Stimulated activated CD8-positive, alpha-beta memory T cell treated with anti-CD3 and anti-CD28 coated beads, Interleukin-7, amount 100 ng/mL, for 4 hours (primary cell): ENCODE results near the gene RBM19.

Source experiments
- DNase-seq, 2 donors: peaks; one replicate each; pipeline ENCODE4 v3.0.0-alpha.2; 2020; ENCODE audit warnings: low read depth in 2 of 2

RBM19 gene

DNA sequence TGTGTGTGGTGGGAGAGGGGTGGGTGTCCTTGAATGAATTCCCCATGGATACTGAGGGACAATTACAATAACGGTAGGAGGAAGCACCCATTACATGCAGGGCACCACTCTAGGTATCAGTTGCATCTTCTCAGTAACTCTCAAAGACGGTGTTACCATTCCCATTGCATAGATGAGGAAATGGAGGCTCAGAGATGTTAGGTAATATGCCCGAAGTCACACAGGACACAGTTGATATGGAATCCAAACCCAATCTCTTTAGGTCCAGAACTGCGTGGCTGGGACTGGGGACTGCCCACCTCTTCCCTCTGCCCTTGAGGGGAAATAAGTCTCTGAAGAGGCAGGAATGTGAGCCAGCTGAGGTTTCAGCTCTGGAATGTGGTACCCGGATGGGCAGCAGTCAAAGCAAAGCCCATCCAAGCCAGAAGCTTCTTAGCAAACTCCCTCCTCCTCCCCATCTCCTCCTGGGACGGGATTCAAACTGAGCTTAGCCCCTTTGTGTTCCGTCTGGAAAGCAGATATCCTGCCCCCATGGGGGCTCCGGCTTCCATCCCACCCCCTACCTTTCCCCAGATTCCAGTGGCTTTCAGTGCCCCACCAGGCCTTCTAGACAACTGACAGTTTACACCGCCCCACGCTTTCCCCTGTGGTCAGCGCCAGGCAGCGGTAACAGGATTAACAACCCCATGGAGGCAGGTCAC is 187.5 kb downstream of the RBM19 start:
- DNase-seq = no peak

DNA sequence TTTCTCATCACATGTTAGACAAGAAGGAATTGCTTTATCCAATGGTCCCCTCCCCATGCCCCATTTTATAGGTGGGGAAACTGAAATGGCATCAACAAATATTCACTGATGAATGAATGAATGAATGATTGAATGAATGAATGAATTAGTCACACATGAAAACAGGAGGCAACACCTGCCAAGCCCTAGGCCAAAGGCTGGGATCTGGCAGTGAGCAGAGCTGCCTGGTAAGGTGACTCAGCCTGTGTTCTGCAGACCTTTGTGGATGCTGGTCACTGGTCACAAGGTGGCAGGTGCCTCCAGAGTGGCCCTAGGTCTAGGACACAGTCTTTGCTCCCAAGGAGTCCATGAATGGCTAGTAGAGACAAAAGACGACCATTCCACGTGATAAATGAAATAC is 188.4 kb downstream of the RBM19 start:
- no peak for DNase-seq

DNA sequence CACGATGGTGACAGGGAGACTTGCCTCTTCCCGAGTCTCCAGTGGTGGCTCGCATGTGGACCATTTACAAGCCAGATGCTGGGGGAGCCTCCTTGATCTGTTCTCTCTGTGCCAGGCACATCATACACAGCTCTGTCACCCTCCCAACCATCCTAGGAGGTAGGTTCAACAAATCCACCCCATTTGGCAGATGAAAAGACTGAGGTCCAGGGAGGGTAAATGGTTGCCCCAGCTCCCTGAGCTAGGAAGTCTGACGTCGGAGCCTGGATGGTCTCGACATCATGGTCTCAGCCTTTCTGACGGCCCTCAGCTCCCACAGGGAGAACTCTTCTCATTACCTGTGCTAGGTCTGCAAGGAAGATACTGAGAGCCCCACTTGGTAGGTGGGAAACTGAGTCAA is 189.6 kb downstream of the RBM19 start:
- no peak for DNase-seq

DNA sequence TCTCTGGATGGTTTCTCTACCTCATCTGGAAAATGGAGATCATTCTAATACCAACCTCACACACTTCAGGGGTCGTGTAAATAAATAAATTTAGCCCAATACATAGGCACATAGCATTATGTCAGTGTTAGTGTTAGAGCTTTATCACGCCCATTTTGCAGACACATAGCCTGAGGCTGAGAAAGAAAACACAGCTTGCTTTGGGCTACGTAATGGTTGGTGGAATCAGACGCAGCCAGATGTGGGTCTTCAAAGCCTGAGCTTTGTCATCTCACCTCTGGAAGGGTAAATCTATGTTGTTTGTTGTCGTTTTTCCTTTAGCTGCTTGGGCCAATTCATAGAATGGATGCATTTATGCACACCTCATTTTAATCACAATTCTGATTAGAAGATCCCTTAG is 191.6 kb downstream of the RBM19 start:
- no peak for DNase-seq

DNA sequence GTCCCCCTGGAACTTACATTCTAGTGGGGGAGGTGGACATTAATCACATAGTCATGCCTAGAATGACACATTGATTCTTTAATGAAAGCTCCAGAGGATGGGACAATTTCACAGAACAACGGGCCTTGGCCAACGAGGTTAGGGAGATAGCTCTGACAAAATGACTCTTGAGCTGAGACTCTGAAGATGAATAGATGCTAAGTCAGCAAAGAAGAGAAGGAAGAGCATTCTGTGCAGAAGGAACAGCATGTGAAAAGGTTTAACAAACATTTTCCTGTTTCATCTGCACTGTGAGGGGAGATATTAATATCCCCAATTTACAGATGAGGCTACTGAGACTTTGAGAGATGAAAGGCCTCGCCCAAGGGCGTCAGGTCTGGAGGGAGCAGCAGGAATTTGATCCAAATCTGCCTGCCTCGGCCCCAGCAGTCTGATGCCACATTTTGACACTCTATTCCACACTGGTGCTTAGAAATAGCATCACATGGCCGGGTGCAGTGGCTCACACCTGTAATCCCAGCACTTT is 193.6 kb downstream of the RBM19 start:
- no peak for DNase-seq

DNA sequence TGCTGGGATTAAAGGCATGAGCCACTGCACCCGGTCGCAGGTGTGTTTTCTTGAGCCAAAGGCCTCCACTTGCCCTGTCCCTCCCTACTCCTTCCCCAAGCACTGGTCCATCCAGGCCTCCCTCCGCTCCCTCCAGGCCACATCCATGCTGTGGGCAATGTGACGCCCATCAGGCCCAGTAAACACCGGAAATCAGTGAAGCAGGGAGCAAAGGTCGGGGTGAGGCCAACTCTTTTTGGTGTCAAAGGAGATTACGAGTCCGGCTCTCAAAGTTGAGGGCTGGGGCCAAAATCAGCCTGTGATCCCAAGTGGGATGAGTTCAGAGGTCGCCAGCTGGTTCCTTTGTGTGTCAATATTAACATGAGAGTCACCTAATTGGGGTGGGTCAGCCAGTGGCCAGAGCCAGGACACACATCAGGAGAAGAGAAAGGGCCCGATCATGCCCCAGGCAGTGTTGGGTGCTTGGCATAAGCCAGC is 195.7 kb downstream of the RBM19 start:
- DNase-seq = no peak

DNA sequence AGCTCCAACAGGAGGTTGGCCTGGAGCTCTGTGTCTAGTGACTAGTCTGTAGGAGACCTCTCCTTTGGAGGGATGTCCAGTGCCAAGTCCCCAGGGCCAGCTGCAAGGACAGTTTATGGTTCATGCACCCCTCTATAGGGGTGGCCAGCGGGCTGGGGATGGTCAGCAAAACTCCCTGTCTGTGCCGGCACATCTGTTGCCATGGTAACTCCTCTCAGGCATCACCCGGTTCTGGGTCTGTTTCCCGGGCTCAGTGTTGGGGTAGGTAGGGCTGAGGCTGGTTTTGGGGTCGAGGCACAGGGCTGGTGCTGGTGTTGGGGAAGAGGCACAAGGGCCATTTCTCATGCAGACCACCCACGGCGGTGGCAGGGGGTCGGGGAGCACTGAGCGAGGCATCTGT is 196.8 kb downstream of the RBM19 start:
- no peak for DNase-seq

DNA sequence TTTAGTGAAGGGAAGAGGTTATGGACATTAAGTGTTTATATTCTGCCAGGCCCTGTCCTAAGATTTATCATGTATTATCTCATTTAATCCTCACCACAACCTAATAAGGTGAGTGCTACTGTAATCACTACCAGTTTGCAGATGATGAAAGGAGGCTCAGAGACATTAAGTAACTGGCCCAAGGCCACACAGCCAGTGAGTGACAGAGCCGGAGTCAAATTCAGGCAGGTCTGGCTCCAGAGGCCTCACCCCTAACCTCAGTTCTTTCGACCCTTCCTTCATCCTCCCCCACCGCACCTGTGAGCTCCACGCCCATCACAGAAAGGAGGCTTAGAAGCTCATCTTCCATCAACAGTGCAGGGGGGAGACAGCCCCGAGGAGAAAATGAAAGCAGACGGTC is 197.3 kb downstream of the RBM19 start:
- no peak for DNase-seq

DNA sequence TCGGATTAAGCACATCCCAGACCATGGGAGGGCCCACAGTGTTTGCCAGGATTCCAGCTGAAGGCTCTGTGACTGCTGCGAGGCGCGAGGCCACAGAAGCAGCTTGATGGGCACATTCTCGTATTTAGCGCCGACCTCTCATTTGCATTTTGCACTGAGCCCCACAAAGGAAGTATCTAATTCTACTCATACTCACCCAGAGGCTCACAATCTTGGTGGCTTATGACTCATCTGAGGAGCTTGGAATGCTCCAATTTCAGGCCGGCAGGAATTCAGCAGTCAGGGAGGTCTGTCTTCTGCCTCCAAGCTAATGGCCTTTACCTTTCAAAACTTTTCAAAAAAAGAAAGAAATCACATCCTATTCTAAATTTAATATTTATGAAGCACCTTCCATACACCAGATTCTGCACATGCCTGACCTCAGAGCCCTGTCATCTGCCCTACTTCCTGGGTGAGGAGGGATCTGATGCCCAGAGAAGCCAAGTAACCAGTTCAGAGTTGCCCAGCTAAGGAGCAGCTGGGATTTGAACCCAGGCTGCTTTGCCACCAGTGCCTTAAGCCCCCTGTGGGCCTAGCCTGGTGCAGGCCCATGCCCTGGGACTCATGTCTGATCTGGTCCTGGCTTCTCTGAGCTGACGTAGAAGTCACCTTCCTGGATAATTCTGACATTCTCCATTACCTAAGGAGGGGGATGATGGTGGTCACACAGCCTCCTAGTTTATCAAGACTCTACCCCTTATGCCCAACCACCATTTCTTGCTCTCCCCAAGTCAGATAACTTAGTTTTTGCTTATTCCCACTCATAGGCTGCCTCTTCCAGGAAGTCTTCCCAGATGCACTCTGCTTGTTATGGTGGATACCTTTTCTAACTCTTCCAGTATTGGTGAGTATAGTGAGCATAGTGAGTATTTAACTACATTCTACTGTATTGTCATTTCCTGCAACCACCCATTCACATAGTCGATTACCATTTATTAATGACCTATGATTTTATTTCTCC is 198.9 kb downstream of the RBM19 start:
- DNase-seq = no peak
